Caco-2 (cell line): Measurements from ENCODE around the gene VPS8. TPM values are rescaled to one million over a fixed set of nuclear protein-coding genes. Genes with fewer than 3 reads are reported as not detected.
A peak's percentile ranks its signal among the peaks of the same experiment; 100 is the strongest.

ENCODE experiments used
- BruUV-seq: library from RNA; stranded (reverse); fragments of 400-500 nt; replicated peaks from 2 replicates; lab custom pipeline; 2021; lab: Mats Ljungman, UMichigan
- CTCF ChIA-PET: fragments of 300-600 bp; sonication (Branson Sonifier 250); formaldehyde crosslinking; loops from one replicate; lab custom pipeline; 2022; ENCODE audit warnings: antibody characterized with exemption; lab: Charles Lee
- POLR2A ChIA-PET: fragments of 300-600 bp; sonication (Branson Sonifier 250); formaldehyde crosslinking; loops from one replicate; lab custom pipeline; 2022; ENCODE audit warnings: antibody characterized with exemption; lab: Charles Lee
- DNase-seq, 2 experiments: peaks; one replicate each; pipeline versions ENCODE4 v3.0.0 to v3.0.0-alpha.2; 2020 to 2022
- H3K27me3 ChIP-seq: replicated peaks from 2 replicates; pipeline ENCODE4 v1.6.0; 2011; ENCODE audit warnings: low read length; ENCODE audit not compliant: control insufficient read depth, insufficient read depth
- H3K36me3 ChIP-seq: 2 replicates; pipeline ENCODE4 v1.5.1; 2011; ENCODE audit warnings: low read length; ENCODE audit not compliant: control insufficient read depth, insufficient read depth
- H3K4me1 ChIP-seq: fragments of 250-450 bp; sonication (Bioruptor Pico); 2 replicates; pipeline ENCODE4 v1.5.1; 2020; ENCODE audit warnings: mild to moderate bottlenecking
- H3K4me3 ChIP-seq: 2 replicates; pipeline ENCODE4 v1.5.1; 2011; ENCODE audit warnings: low read depth, mild to moderate bottlenecking, control low read depth, low read length
- H3K9me3 ChIP-seq: fragments of 250-450 bp; sonication (Bioruptor Pico); 2 replicates; pipeline ENCODE4 v1.5.1; 2020; ENCODE audit warnings: mild to moderate bottlenecking, moderate library complexity
- H3K27ac Mint-ChIP-seq: one replicate; pipeline ENCODE4 v1.8.0; 2022; ENCODE audit warnings: mixed read lengths; ENCODE audit not compliant: unreplicated experiment
- H3K27me3 Mint-ChIP-seq: one replicate; pipeline ENCODE4 v1.8.0; 2022; ENCODE audit warnings: mixed read lengths; ENCODE audit not compliant: insufficient read depth, unreplicated experiment
- H3K36me3 Mint-ChIP-seq: one replicate; pipeline ENCODE4 v1.8.0; 2022; ENCODE audit warnings: mild to moderate bottlenecking, mixed read lengths; ENCODE audit not compliant: insufficient read depth, unreplicated experiment
- H3K4me1 Mint-ChIP-seq: one replicate; pipeline ENCODE4 v1.8.0; 2022; ENCODE audit warnings: low read depth, mixed read lengths; ENCODE audit not compliant: unreplicated experiment
- H3K4me3 Mint-ChIP-seq: one replicate; pipeline ENCODE4 v1.8.0; 2022; ENCODE audit warnings: mild to moderate bottlenecking, moderate library complexity, mixed read lengths; ENCODE audit not compliant: unreplicated experiment
- H3K9me3 Mint-ChIP-seq: one replicate; pipeline ENCODE4 v1.8.0; 2022; ENCODE audit warnings: mixed read lengths; ENCODE audit not compliant: unreplicated experiment
- CTCF ChIP-seq, 2 experiments: fragments of 200-600 bp in 1 of 2; IDR thresholded peaks; 1 replicate in 1 of 2; 2 replicates in 1 of 2; pipeline versions ENCODE4 v1.5.1 to v1.8.0; 2011 to 2022; ENCODE audit warnings: antibody characterized with exemption in 1 of 2, control low read depth in 1 of 2, inconsistent platforms in 1 of 2, low read depth in 1 of 2, low read length in 1 of 2, mild to moderate bottlenecking in 1 of 2, moderate library complexity in 1 of 2; ENCODE audit not compliant: insufficient read depth in 1 of 2, severe bottlenecking in 1 of 2, unreplicated experiment in 1 of 2
- intact Hi-C: fragments of 100-400 bp; cut with micrococcal nuclease; formaldehyde crosslinking; loops from one replicate; pipeline ENCODE4 v1.10.0; 2022; ENCODE audit not compliant: unreplicated experiment
- total RNA-seq: library from RNA; stranded (reverse); gene quantifications from 2 replicates; pipeline ENCODE4 v1.2.3, GENCODE V29; 2022

Gene VPS8
- total RNA-seq, 1 experiment from 2014 or later, result 44.7 TPM

GRCh38 chr3:185049710-185050109 lies 237.7 kb downstream of the VPS8 start:
- no peaks in the 10 kb centered on the region for H3K27me3 Mint-ChIP-seq
- no peaks in the 10 kb centered on the region for H3K27me3 ChIP-seq
- ChIA-PET POLR2A (no interaction called here), CTCF (interaction anchor here (0.7 to 1.0 kb wide), 2 partner anchors 69 to 127 kb away, joined by 3 read pairs; no protein-coding TSS in a partner anchor)
- no peak overlapping the region for H3K4me3 Mint-ChIP-seq
- no peaks in the 10 kb centered on the region for H3K36me3 ChIP-seq
- DNase-seq, result peak in 1 of 2 experiments; percentile 14
- intact Hi-C loops, result loop anchor here (2.0 kb wide), 1 partner anchor 127 kb away; no protein-coding TSS in a partner anchor
- H3K9me3 Mint-ChIP-seq, result peaks cover 7% of the 10 kb centered on the region
- BruUV-seq, result no TSS peak
- peak in 1 of 2 experiments; percentile 28 for TF ChIP-seq CTCF (IDR thresholded peaks at IDR 0.05; ENCODE audit: insufficient read depth in 1 of 2, low read depth in 1 of 2, low read length in 1 of 2, severe bottlenecking in 1 of 2, unreplicated experiment in 1 of 2)
- H3K4me1 ChIP-seq, result no peaks in the 10 kb centered on the region
- no peak overlapping the region for H3K4me3 ChIP-seq
- no peak overlapping the region for H3K27ac Mint-ChIP-seq
- H3K4me1 Mint-ChIP-seq, result no peaks in the 10 kb centered on the region
- peaks cover 6% of the 10 kb centered on the region for H3K36me3 Mint-ChIP-seq
- no peaks in the 10 kb centered on the region for H3K9me3 ChIP-seq

GRCh38 chr3:185051801-185052200 lies 239.8 kb downstream of the VPS8 start:
- ChIA-PET CTCF (no interaction called here), POLR2A (no interaction called here)
- no peak for TF ChIP-seq CTCF (IDR thresholded peaks at IDR 0.05; ENCODE audit: insufficient read depth in 1 of 2, low read depth in 1 of 2, low read length in 1 of 2, severe bottlenecking in 1 of 2, unreplicated experiment in 1 of 2)
- intact Hi-C loops, result loop anchor here (1.0 kb wide), 1 partner anchor 126 kb away; no protein-coding TSS in a partner anchor
- no peaks in the 10 kb centered on the region for H3K9me3 ChIP-seq
- H3K27me3 Mint-ChIP-seq, result no peaks in the 10 kb centered on the region
- H3K4me3 Mint-ChIP-seq, result no peak overlapping the region
- BruUV-seq, result no TSS peak
- H3K4me1 ChIP-seq, result no peaks in the 10 kb centered on the region
- H3K27me3 ChIP-seq, result no peaks in the 10 kb centered on the region
- H3K36me3 ChIP-seq, result no peaks in the 10 kb centered on the region
- peaks cover 17% of the 10 kb centered on the region for H3K9me3 Mint-ChIP-seq
- no peaks in the 10 kb centered on the region for H3K4me1 Mint-ChIP-seq
- no peak for DNase-seq
- peaks cover 13% of the 10 kb centered on the region for H3K36me3 Mint-ChIP-seq
- H3K4me3 ChIP-seq, result no peak overlapping the region
- no peak overlapping the region for H3K27ac Mint-ChIP-seq

- no TSS peak for BruUV-seq
- intact Hi-C loops, result loop anchor here (1.0 kb wide), 1 partner anchor 125 kb away; no protein-coding TSS in a partner anchor
- POLR2A ChIA-PET, result no interaction called here
Observed at GRCh38 chr3:185052631-185053030, 240.7 kb downstream of the VPS8 start.

More at GRCh38 chr3:185052631-185053030, 240.7 kb downstream of the VPS8 start:
- H3K4me1 ChIP-seq, result no peaks in the 10 kb centered on the region
- Mint-ChIP-seq H3K27me3 (no peaks in the 10 kb centered on the region), H3K4me1 (no peaks in the 10 kb centered on the region), H3K4me3 (no peak overlapping the region), H3K36me3 (peaks cover 13% of the 10 kb centered on the region), H3K9me3 (peaks cover 17% of the 10 kb centered on the region), H3K27ac (no peak overlapping the region)
- H3K36me3 ChIP-seq, result no peaks in the 10 kb centered on the region
- no peak for DNase-seq
- CTCF ChIA-PET, result no interaction called here
- no peaks in the 10 kb centered on the region for H3K9me3 ChIP-seq
- TF ChIP-seq CTCF (IDR thresholded peaks at IDR 0.05; ENCODE audit: insufficient read depth in 1 of 2, low read depth in 1 of 2, low read length in 1 of 2, severe bottlenecking in 1 of 2, unreplicated experiment in 1 of 2), result no peak
- H3K4me3 ChIP-seq, result no peak overlapping the region
- H3K27me3 ChIP-seq, result no peaks in the 10 kb centered on the region
